Measurements from ENCODE around the gene FRS3. TPM values are rescaled to one million over a fixed set of nuclear protein-coding genes. Genes with fewer than 3 reads are reported as not detected.

The FRS3 gene
- total and polyA plus RNA-seq, 2 of the 13 experiments (the other 11 are each of a cell fraction or from before 2014, with no cell fraction given): 3.0 to 7.4 TPM

- 83% methylated on average over 2 of the region's 2 CpGs for WGBS (ENCODE audit: low lambda C conversion rate)
- no peak overlapping the region for H3K4me3 ChIP-seq (replicated peaks in 1 of 3; ENCODE audit: insufficient read depth in 1 of 3, low read depth in 2 of 3, low read length in 3 of 3)
- no peak overlapping the region for H3K4me2 ChIP-seq (ENCODE audit: low read depth, low read length)
- FAIRE-seq (no peak), DNase-seq (ENCODE audit: low spot score) (no peak), ATAC-seq (no peak)
- ChIA-PET CTCF (ENCODE audit: low intra/inter-chr PET ratio, low total read pairs) (no interaction called here), POLR2A (no interaction called here)
- H3K9ac ChIP-seq (ENCODE audit: insufficient read depth, low read depth, low read length): no peak overlapping the region
- intact Hi-C loops (cut with micrococcal nuclease; ENCODE audit: unreplicated experiment) (no loop called here), in situ Hi-C loops (cut with HindIII; ENCODE audit: extremely low pct_ligation_motif_present, low pct_unique_long_range_greater_than_20kb) (loop anchor here (25.0 kb wide), 1 partner anchor 413 kb away; the partner anchor contains the start of gene MRPS10)
- no peak overlapping the region for H3K27ac ChIP-seq (ENCODE audit: extremely low read length, insufficient read depth, low read length)
- no peaks in the 10 kb centered on the region for H3K27me3 ChIP-seq (ENCODE audit: control insufficient read depth in 1 of 2, insufficient read depth in 2 of 2, low read length in 2 of 2)
- H4K20me1 ChIP-seq (ENCODE audit: insufficient read depth, low read length): no peaks in the 10 kb centered on the region
- H2AFZ ChIP-seq (ENCODE audit: low read length): no peak overlapping the region
- H3K79me2 ChIP-seq (ENCODE audit: insufficient read depth, low read length): no peaks in the 10 kb centered on the region
- TF ChIP-seq PRDM15 (CRISPR knock-in tag; IDR thresholded peaks at IDR 0.05): no peak
- TF ChIP-seq ZNF674 (CRISPR knock-in tag; IDR thresholded peaks at IDR 0.05; ENCODE audit: low read depth): no peak
- TF ChIP-seq ZNF276 (CRISPR knock-in tag; IDR thresholded peaks at IDR 0.05; ENCODE audit: low read depth): no peak
- no peak for TF ChIP-seq MXD1 (CRISPR knock-in tag; IDR thresholded peaks at IDR 0.05)
- no peak for TF ChIP-seq HMGXB3 (CRISPR knock-in tag; IDR thresholded peaks at IDR 0.05; ENCODE audit: borderline replicate concordance)
- no peaks in the 10 kb centered on the region for H3K4me1 ChIP-seq (ENCODE audit: insufficient read depth, low read length)
- H3K9me3 ChIP-seq (ENCODE audit: low read length): no peaks in the 10 kb centered on the region
- BruUV-seq (replicated peaks): no TSS peak
- H3K36me3 ChIP-seq (replicated peaks in 1 of 2; ENCODE audit: control insufficient read depth in 1 of 2, insufficient read depth in 2 of 2, low read length in 2 of 2): peaks cover 17 to 19% of the 10 kb centered on the region in 2 experiments; a peak in 4 of 5 replicates
These were observed 19.8 kb upstream of the FRS3 start for GRCh38 chr6:41799559-41799911.
